K562 (cell line): ENCODE results near the gene TRUB2. TPM values are rescaled to one million over a fixed set of nuclear protein-coding genes. Genes with fewer than 3 reads are reported as not detected.
A peak's percentile ranks its signal among the peaks of the same experiment; 100 is the strongest.

Experiments
- C11orf30 ChIP-seq: fragments of 450-650 bp; IDR thresholded peaks from 2 replicates; pipeline ENCODE4 v1.6.1; 2016; ENCODE audit warnings: low read depth, mild to moderate bottlenecking
- FOXK1 ChIP-seq: sonication (generic); formaldehyde crosslinking; IDR thresholded peaks from 2 replicates; pipeline ENCODE4 v1.8.0; 2022; ENCODE audit warnings: missing genetic modification reagents, mild to moderate bottlenecking, borderline replicate concordance
- NR4A1 ChIP-seq, 2 experiments: fragments of 250-450 bp in 1 of 2; fragments of 450-650 bp in 1 of 2; sonication (Bioruptor Pico) in 1 of 2; IDR thresholded peaks; 2 replicates each; pipeline versions ENCODE4 v1.4.0 to v1.6.1; 2016 to 2020; ENCODE audit warnings: mild to moderate bottlenecking in 2 of 2, missing compliant biosample characterization in 1 of 2, missing genetic modification characterization in 1 of 2, moderate library complexity in 1 of 2
- TAF1 ChIP-seq: IDR thresholded peaks from 2 replicates; pipeline ENCODE4 v1.6.1; 2011; ENCODE audit warnings: mild to moderate bottlenecking, low read length, moderate library complexity; ENCODE audit not compliant: insufficient read depth, control insufficient read depth, severe bottlenecking; ENCODE audit errors: extremely low read depth
- ZNF408 ChIP-seq: fragments of 250-450 bp; sonication (Bioruptor Pico); IDR thresholded peaks from 2 replicates; pipeline ENCODE4 v1.4.0; 2020; ENCODE audit warnings: low read depth, mild to moderate bottlenecking, moderate library complexity
- polyA plus RNA-seq, 8 experiments: library from polyadenylated mRNA; depleted of rRNA in 4 of 8; stranded (reverse) in 5 of 8; unstranded in 3 of 8; fragments of >200 nt; fragmentation: Nextera tagmentation in 2 of 8; fragmentation: Illumina TruSeq in 1 of 8; extraction: Ambion mirVana in 2 of 8; extraction: Trizol in 1 of 8; gene quantifications; 2 replicates each; pipeline versions ENCODE4 v1.2.1 to v1.2.3, GENCODE V29; 2011 to 2014; ENCODE audit warnings: inconsistent platforms in 1 of 8, missing spikeins in 1 of 8
- total RNA-seq, 7 experiments: library from RNA; depleted of rRNA in 6 of 7; stranded (reverse); fragments of >200 nt in 6 of 7; fragmentation: Illumina TruSeq in 2 of 7; extraction: Trizol in 2 of 7; gene quantifications; 2 replicates each; pipeline versions ENCODE4 v1.2.1 to v1.2.3, GENCODE V29; 2011 to 2021; ENCODE audit warnings: low replicate concordance in 1 of 7
- TF ChIP-seq, protein P1 (sequence below), 2 experiments: fragments of 450-650 bp in 1 of 2; sonication (generic) in 1 of 2; formaldehyde crosslinking in 1 of 2; IDR thresholded peaks; 2 replicates each; pipeline versions ENCODE4 v1.7.1 to v1.9.0; 2016 to 2022; ENCODE audit warnings: inconsistent platforms in 1 of 2, mild to moderate bottlenecking in 1 of 2, missing genetic modification reagents in 1 of 2
- TF ChIP-seq, protein P2 (sequence below): IDR thresholded peaks from 2 replicates; pipeline ENCODE4 v1.6.1; 2014; ENCODE audit warnings: antibody characterized with exemption
- TF ChIP-seq, protein P3 (sequence below): fragments of 450-650 bp; formaldehyde crosslinking; IDR thresholded peaks from 2 replicates; pipeline ENCODE4 v1.4.0; 2022; ENCODE audit warnings: mild to moderate bottlenecking, moderate library complexity
- TF ChIP-seq, protein P4 (sequence below), 3 experiments: fragments of 200-800 bp in 1 of 3; sonication (Bioruptor generic) in 1 of 3; sonication (generic) in 1 of 3; formaldehyde crosslinking in 1 of 3; IDR thresholded peaks; 2 replicates each; pipeline versions ENCODE4 v1.6.1 to v1.8.0; 2016 to 2022; ENCODE audit warnings: mild to moderate bottlenecking in 2 of 3, missing compliant biosample characterization in 2 of 3, missing genetic modification characterization in 2 of 3, missing genetic modification reagents in 1 of 3
- TF ChIP-seq, protein P5 (sequence below): fragments of 450-650 bp; formaldehyde crosslinking; conservative IDR thresholded peaks from 2 replicates; pipeline ENCODE4 v1.4.0; 2022; ENCODE audit warnings: mild to moderate bottlenecking, missing genetic modification characterization

Gene TRUB2
- total and polyA plus RNA-seq, 9 of the 15 experiments (the other 6 are each of a cell fraction or from before 2014, with no cell fraction given), result 9.3 to 110 (median 63.0) TPM

DNA sequence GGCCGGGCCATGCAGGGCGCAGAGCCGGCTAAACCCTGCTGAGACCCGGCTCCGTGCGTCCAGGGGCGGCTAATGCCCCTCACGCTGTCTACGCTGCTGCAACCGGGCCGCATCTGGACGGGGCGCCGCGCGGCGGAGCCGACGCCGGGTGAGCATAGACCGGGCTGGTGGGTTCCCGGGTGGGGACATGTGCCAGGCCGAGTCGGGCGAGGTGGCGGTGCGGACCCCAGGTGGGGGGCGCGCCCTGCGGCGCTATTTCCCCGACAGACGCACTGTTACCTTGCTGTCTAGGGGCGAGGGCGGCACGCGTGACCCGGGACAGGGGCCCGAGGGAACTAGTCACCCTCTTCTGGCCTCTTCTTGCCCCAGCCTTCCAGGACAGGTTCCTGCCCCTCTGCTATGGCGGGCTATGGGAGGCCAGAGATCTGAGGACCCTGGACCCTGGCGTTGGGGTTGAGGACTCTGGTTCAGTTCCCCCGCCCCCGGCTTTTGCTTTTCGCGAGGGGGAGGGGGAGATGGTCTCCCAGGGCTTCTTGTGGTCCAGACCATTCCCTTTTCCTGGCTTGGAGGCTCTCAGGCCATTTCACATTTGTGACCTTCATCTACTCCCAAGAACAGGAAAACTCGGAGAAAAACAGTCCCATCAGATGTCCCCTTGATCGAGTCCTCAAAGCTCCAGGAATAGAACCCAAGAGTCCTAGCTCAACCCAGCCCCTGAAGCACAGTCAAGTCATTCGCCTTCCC is 18.6 kb upstream of the TRUB2 start (continued):
- TF ChIP-seq, protein P1, sequence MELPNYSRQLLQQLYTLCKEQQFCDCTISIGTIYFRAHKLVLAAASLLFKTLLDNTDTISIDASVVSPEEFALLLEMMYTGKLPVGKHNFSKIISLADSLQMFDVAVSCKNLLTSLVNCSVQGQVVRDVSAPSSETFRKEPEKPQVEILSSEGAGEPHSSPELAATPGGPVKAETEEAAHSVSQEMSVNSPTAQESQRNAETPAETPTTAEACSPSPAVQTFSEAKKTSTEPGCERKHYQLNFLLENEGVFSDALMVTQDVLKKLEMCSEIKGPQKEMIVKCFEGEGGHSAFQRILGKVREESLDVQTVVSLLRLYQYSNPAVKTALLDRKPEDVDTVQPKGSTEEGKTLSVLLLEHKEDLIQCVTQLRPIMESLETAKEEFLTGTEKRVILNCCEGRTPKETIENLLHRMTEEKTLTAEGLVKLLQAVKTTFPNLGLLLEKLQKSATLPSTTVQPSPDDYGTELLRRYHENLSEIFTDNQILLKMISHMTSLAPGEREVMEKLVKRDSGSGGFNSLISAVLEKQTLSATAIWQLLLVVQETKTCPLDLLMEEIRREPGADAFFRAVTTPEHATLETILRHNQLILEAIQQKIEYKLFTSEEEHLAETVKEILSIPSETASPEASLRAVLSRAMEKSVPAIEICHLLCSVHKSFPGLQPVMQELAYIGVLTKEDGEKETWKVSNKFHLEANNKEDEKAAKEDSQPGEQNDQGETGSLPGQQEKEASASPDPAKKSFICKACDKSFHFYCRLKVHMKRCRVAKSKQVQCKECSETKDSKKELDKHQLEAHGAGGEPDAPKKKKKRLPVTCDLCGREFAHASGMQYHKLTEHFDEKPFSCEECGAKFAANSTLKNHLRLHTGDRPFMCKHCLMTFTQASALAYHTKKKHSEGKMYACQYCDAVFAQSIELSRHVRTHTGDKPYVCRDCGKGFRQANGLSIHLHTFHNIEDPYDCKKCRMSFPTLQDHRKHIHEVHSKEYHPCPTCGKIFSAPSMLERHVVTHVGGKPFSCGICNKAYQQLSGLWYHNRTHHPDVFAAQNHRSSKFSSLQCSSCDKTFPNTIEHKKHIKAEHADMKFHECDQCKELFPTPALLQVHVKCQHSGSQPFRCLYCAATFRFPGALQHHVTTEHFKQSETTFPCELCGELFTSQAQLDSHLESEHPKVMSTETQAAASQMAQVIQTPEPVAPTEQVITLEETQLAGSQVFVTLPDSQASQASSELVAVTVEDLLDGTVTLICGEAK (IDR thresholded peaks at IDR 0.05), result no peak; the same call in 1 of the 2 replicates
- TF ChIP-seq, protein P1 (CRISPR knock-in tag; IDR thresholded peaks at IDR 0.05), result no peak
- no peak for TF ChIP-seq ZNF408
- TF ChIP-seq, protein P2, sequence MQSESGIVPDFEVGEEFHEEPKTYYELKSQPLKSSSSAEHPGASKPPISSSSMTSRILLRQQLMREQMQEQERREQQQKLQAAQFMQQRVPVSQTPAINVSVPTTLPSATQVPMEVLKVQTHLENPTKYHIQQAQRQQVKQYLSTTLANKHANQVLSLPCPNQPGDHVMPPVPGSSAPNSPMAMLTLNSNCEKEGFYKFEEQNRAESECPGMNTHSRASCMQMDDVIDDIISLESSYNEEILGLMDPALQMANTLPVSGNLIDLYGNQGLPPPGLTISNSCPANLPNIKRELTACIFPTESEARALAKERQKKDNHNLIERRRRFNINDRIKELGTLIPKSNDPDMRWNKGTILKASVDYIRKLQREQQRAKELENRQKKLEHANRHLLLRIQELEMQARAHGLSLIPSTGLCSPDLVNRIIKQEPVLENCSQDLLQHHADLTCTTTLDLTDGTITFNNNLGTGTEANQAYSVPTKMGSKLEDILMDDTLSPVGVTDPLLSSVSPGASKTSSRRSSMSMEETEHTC, result 0 out of 2 replicates have a peak, but pooled peaks have one; percentile 17
- TF ChIP-seq, protein P3, sequence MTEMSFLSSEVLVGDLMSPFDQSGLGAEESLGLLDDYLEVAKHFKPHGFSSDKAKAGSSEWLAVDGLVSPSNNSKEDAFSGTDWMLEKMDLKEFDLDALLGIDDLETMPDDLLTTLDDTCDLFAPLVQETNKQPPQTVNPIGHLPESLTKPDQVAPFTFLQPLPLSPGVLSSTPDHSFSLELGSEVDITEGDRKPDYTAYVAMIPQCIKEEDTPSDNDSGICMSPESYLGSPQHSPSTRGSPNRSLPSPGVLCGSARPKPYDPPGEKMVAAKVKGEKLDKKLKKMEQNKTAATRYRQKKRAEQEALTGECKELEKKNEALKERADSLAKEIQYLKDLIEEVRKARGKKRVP (CRISPR knock-in tag), result no peak
- TF ChIP-seq, protein P4, sequence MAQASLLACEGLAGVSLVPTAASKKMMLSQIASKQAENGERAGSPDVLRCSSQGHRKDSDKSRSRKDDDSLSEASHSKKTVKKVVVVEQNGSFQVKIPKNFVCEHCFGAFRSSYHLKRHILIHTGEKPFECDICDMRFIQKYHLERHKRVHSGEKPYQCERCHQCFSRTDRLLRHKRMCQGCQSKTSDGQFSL (CRISPR knock-in tag; IDR thresholded peaks at IDR 0.05), result no peak
- TF ChIP-seq, protein P4 (tag; IDR thresholded peaks at IDR 0.05), result peak in 1 of 2 experiments; percentile 65; a peak in 1 of 4 replicates
- TF ChIP-seq TAF1, result peak; percentile 11
- TF ChIP-seq, protein P5, sequence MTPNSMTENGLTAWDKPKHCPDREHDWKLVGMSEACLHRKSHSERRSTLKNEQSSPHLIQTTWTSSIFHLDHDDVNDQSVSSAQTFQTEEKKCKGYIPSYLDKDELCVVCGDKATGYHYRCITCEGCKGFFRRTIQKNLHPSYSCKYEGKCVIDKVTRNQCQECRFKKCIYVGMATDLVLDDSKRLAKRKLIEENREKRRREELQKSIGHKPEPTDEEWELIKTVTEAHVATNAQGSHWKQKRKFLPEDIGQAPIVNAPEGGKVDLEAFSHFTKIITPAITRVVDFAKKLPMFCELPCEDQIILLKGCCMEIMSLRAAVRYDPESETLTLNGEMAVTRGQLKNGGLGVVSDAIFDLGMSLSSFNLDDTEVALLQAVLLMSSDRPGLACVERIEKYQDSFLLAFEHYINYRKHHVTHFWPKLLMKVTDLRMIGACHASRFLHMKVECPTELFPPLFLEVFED (CRISPR knock-in tag), result no peak
- no peak for TF ChIP-seq C11orf30
- TF ChIP-seq FOXK1 (CRISPR knock-in tag), result no peak
- no peak for TF ChIP-seq NR4A1 (CRISPR knock-in tag; IDR thresholded peaks at IDR 0.05)
- TF ChIP-seq NR4A1 (tag; IDR thresholded peaks at IDR 0.05), result no peak
